SU-DHL-6 (cell line): ENCODE measurements around the gene THBD.

ENCODE experiments used
- H2AFZ ChIP-seq: fragments of 200-600 bp; sonication (generic); 2 replicates; pipeline ENCODE4 v1.6.1; 2014; ENCODE audit warnings: low read depth, mild to moderate bottlenecking, moderate library complexity, mixed read lengths, antibody characterized with exemption, low read length; ENCODE audit not compliant: severe bottlenecking
- H3F3A ChIP-seq: fragments of 200-600 bp; shearing (Covaris generic); 2 replicates; pipeline ENCODE4 v1.6.0; 2016; ENCODE audit warnings: antibody characterized with exemption, mild to moderate bottlenecking; ENCODE audit not compliant: insufficient read depth
- H3K27ac ChIP-seq: fragments of 200-600 bp; sonication (generic); 2 replicates; pipeline ENCODE4 v1.5.1; 2016; ENCODE audit warnings: low read depth, mild to moderate bottlenecking, low read length, moderate library complexity, mixed read lengths
- H3K27me3 ChIP-seq: fragments of 200-600 bp; sonication (generic), shearing (Covaris generic); 2 replicates; pipeline ENCODE4 v1.6.0; 2014; ENCODE audit warnings: mild to moderate bottlenecking, low read length
- H3K36me3 ChIP-seq: fragments of 200-600 bp; sonication (generic); 2 replicates; pipeline ENCODE4 v1.6.1; 2014; ENCODE audit warnings: mild to moderate bottlenecking, low read length, mixed read lengths
- H3K4me2 ChIP-seq: fragments of 300-600, 200-600 bp; shearing (Covaris generic), sonication (generic); 2 replicates; pipeline ENCODE4 v1.6.0; 2014; ENCODE audit warnings: low read length, low read depth, mild to moderate bottlenecking; ENCODE audit not compliant: poor library complexity, severe bottlenecking
- H3K4me3 ChIP-seq: fragments of 200-600 bp; sonication (generic); 2 replicates; pipeline ENCODE4 v1.5.1; 2014; ENCODE audit warnings: antibody characterized with exemption, low read length, mild to moderate bottlenecking, mixed read lengths; ENCODE audit not compliant: insufficient read depth, poor library complexity, severe bottlenecking
- H3K79me2 ChIP-seq: fragments of 200-600 bp; sonication (generic); 2 replicates; pipeline ENCODE4 v1.6.1; 2014; ENCODE audit warnings: mild to moderate bottlenecking, low read length, moderate library complexity; ENCODE audit not compliant: insufficient read depth
- H3K9ac ChIP-seq: fragments of 200-600 bp; sonication (generic); 2 replicates; pipeline ENCODE4 v1.7.0; 2014; ENCODE audit warnings: mild to moderate bottlenecking, low read length
- H3K9me2 ChIP-seq: fragments of 200-600 bp; sonication (generic); replicated peaks from 2 replicates; pipeline ENCODE4 v1.6.1; 2014; ENCODE audit warnings: low read length; ENCODE audit not compliant: insufficient read depth
- H3K9me3 ChIP-seq: fragments of 200-600 bp; sonication (generic); 2 replicates; pipeline ENCODE4 v1.6.1; 2014; ENCODE audit warnings: low read length, mixed read lengths; ENCODE audit not compliant: insufficient read depth
- H4K20me1 ChIP-seq: fragments of 200-600 bp; sonication (generic); 2 replicates; pipeline ENCODE4 v1.6.1; 2014; ENCODE audit warnings: low read depth, mild to moderate bottlenecking, antibody characterized with exemption, low read length, moderate library complexity, mixed read lengths
- EZH2phosphoT487 ChIP-seq: fragments of 200-600 bp; sonication (generic), shearing (Covaris generic); conservative IDR thresholded peaks from 2 replicates; pipeline ENCODE4 v1.6.1; 2018; ENCODE audit warnings: mild to moderate bottlenecking, antibody characterized with exemption, low read length, moderate library complexity, mixed read lengths
- TF ChIP-seq, protein P1 (sequence below): fragments of 200-600 bp; sonication (generic); IDR thresholded peaks from one replicate; pipeline ENCODE4 v1.5.1; 2017; ENCODE audit warnings: antibody characterized with exemption, mild to moderate bottlenecking, low read length, moderate library complexity; ENCODE audit not compliant: insufficient read depth, poor library complexity, severe bottlenecking

The THBD gene

DNA sequence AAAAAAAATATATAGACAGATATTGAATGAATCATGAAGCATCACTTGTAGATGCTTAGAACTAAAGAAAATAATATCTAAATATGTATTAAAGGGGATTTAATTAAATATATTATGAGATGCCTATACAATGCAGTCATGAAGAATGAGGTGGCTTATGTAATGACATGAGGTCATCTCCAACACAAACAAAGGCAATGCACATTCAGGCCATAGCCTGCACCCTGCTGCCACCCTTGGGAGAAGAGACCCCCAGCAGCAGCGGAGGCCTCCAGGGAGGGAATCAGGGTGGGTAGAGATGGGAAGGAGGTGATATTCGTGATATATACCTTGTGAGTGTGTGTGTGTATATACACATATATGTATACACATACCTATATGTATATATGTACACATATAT lies 40.8 kb downstream of the THBD start:
- Histone ChIP-seq H3K36me3 (no peaks in the 10 kb centered on the region), H2AFZ (no peak overlapping the region), H3K4me3 (no peak overlapping the region), H4K20me1 (no peaks in the 10 kb centered on the region), H3K9ac (no peak overlapping the region), H3K27me3 (no peaks in the 10 kb centered on the region), H3K27ac (no peak overlapping the region), H3K79me2 (no peaks in the 10 kb centered on the region), H3K4me2 (no peak overlapping the region), H3K9me3 (no peaks in the 10 kb centered on the region), H3K9me2 (no peaks in the 10 kb centered on the region), H3F3A (no peaks in the 10 kb centered on the region)
- no peak for TF ChIP-seq EZH2phosphoT487
- TF ChIP-seq, protein P1, sequence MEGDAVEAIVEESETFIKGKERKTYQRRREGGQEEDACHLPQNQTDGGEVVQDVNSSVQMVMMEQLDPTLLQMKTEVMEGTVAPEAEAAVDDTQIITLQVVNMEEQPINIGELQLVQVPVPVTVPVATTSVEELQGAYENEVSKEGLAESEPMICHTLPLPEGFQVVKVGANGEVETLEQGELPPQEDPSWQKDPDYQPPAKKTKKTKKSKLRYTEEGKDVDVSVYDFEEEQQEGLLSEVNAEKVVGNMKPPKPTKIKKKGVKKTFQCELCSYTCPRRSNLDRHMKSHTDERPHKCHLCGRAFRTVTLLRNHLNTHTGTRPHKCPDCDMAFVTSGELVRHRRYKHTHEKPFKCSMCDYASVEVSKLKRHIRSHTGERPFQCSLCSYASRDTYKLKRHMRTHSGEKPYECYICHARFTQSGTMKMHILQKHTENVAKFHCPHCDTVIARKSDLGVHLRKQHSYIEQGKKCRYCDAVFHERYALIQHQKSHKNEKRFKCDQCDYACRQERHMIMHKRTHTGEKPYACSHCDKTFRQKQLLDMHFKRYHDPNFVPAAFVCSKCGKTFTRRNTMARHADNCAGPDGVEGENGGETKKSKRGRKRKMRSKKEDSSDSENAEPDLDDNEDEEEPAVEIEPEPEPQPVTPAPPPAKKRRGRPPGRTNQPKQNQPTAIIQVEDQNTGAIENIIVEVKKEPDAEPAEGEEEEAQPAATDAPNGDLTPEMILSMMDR, result no peak

DNA sequence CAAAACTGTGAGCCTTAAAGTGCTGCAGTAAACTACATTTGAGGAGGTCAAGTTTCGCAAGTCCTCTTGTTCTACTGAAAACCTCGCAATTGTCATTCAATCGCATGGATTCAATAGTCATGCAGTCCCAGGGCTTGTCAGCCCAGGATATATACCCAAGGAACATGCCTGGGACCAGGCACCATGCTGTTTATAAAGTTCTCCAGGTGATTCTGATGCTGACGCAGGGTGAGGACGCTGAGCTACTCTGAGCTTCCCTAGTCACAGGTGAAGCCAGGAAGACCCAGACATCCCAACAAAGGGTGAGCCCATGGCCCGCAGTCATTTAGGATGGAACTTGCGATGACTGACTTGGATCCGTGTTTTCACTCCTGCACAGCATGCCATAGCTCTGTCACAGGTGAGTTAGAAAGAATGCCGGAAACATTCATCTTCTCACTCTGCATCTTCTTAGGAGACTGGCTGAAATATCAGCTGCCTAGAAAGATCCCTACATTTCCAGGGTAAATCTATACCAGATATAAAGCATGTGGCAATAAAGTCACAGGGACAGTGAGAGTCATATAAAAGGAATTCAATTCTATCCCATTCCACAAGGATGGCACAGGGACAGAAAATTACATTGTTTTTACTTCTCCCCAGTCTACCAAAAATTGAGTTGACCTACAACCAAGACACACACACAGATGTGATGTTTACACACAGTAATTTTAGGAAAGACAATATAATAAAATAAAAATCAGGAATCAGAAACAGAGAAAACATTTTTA lies 41.4 kb downstream of the THBD start:
- Histone ChIP-seq H3K79me2 (no peaks in the 10 kb centered on the region), H3K36me3 (no peaks in the 10 kb centered on the region), H3K27ac (no peak overlapping the region), H4K20me1 (no peaks in the 10 kb centered on the region), H3K9me2 (no peaks in the 10 kb centered on the region), H3K4me2 (no peak overlapping the region), H3K4me3 (no peak overlapping the region), H3K9ac (no peak overlapping the region), H3F3A (no peaks in the 10 kb centered on the region), H2AFZ (no peak overlapping the region), H3K9me3 (no peaks in the 10 kb centered on the region), H3K27me3 (no peaks in the 10 kb centered on the region)
- no peak for TF ChIP-seq EZH2phosphoT487
- TF ChIP-seq, protein P1, result no peak

DNA sequence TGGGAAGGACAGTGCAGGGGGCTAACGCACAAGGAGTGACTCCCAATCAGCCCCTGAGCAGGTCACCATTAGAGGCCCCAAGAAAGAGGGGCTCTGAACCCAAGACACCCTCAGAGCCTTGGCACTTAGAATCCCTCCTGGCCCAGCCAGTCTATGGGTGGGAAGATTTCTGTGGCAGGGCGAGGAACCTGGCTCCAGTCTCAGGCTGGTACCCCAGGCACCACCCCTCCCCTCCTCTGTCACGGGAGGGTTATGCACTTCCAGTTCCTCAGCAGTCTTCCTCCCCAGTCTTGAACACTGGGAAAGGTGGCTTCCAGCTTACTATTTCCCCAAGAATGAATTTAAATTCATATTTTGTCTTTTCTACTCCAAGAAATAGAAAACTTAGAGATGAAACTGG lies 42.0 kb downstream of the THBD start:
- H3K27me3 ChIP-seq, result no peaks in the 10 kb centered on the region
- H2AFZ ChIP-seq, result no peak overlapping the region
- no peak overlapping the region for H3K9ac ChIP-seq
- H3K79me2 ChIP-seq, result no peaks in the 10 kb centered on the region
- no peak overlapping the region for H3K27ac ChIP-seq
- no peaks in the 10 kb centered on the region for H3K36me3 ChIP-seq
- TF ChIP-seq, protein P1, result no peak
- no peak for TF ChIP-seq EZH2phosphoT487
- H3K9me2 ChIP-seq, result no peaks in the 10 kb centered on the region
- H3F3A ChIP-seq, result no peaks in the 10 kb centered on the region
- no peak overlapping the region for H3K4me2 ChIP-seq
- no peaks in the 10 kb centered on the region for H4K20me1 ChIP-seq
- H3K9me3 ChIP-seq, result no peaks in the 10 kb centered on the region
- H3K4me3 ChIP-seq, result no peak overlapping the region
